ENCODE measurements around the gene SLC2A13.
"Not testable (repeated sequence)": the region's sequence is repeated elsewhere in the genome, so short reads cannot be mapped to it uniquely, and the experiment has no call there.

Gene SLC2A13

DNA sequence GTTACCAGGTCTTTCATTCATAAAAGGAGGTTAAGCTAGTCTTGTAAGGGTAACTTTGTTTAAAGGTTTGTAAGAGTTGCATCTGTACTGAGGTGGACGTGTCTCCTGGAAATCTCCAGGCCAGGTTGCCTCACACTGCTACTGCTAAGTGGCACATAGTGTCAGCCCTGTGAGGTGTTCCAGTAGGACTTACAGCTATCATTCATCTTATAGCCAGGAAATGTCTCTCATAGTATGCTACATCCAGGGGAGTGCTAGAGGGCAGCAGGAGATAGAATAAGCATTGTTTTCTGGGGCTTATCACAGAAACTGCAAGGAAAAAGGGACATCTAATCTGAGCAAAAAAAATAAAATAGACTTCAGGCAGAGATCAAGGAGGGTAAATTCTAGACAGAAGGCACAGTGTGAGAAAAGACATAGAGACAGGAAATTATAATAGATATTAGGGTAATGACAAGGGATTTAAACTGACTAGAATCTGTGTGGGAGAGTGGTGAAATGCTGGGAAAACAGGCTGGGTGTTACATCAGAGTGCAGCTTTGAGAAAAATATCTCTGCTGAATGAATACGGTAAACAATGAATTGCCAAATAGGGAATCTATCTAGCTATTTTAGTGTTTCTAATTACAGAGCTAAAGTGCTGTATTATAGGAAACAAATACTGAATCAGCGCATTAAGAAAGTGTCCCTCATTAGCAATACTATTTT is 281.2 kb downstream of the SLC2A13 start:
- DNase-seq (ENCODE audit: insufficient read length) (no peak), FAIRE-seq (no peak)
- TF ChIP-seq TAF1 (IDR thresholded peaks at IDR 0.05; ENCODE audit: borderline replicate concordance, low read depth, low read length): no peak
- TF ChIP-seq POLR2AphosphoS5 (IDR thresholded peaks at IDR 0.05; ENCODE audit: low read depth, low read length): no peak

GRCh38 chr12:39816671-39817185 is 289.2 kb downstream of the SLC2A13 start:
- DNase-seq (ENCODE audit: insufficient read length) (no peak), FAIRE-seq (no peak)
- no peak for TF ChIP-seq POLR2AphosphoS5 (IDR thresholded peaks at IDR 0.05; ENCODE audit: low read depth, low read length)
- no peak for TF ChIP-seq POLR2A (IDR thresholded peaks at IDR 0.05; ENCODE audit: low read depth, low read length)
- TF ChIP-seq TAF1 (IDR thresholded peaks at IDR 0.05; ENCODE audit: borderline replicate concordance, low read depth, low read length): no peak

- DNase-seq (ENCODE audit: insufficient read length) (no peak), FAIRE-seq (no peak)
- no peak for TF ChIP-seq POLR2A (IDR thresholded peaks at IDR 0.05; ENCODE audit: low read depth, low read length)
- no peak for TF ChIP-seq TAF1 (IDR thresholded peaks at IDR 0.05; ENCODE audit: borderline replicate concordance, low read depth, low read length)
- no peak for TF ChIP-seq POLR2AphosphoS5 (IDR thresholded peaks at IDR 0.05; ENCODE audit: low read depth, low read length)
Observed at GRCh38 chr12:39815746-39816145, 290.1 kb downstream of the SLC2A13 start.

- no peak for TF ChIP-seq TAF1 (IDR thresholded peaks at IDR 0.05; ENCODE audit: borderline replicate concordance, low read depth, low read length)
- no peak for TF ChIP-seq POLR2A (IDR thresholded peaks at IDR 0.05; ENCODE audit: low read depth, low read length)
- no peak for TF ChIP-seq POLR2AphosphoS5 (IDR thresholded peaks at IDR 0.05; ENCODE audit: low read depth, low read length)
- DNase-seq (ENCODE audit: insufficient read length): no peak
- FAIRE-seq: no peak
Observed at GRCh38 chr12:39814626-39815025, 291.3 kb downstream of the SLC2A13 start.

- FAIRE-seq (no peak), DNase-seq (ENCODE audit: insufficient read length) (no peak)
- TF ChIP-seq TAF1 (IDR thresholded peaks at IDR 0.05; ENCODE audit: borderline replicate concordance, low read depth, low read length): no peak
Observed at GRCh38 chr12:39813776-39814175, 292.1 kb downstream of the SLC2A13 start.

GRCh38 chr12:39812456-39812855 is 293.4 kb downstream of the SLC2A13 start:
- FAIRE-seq: not testable (repeated sequence)

DNA sequence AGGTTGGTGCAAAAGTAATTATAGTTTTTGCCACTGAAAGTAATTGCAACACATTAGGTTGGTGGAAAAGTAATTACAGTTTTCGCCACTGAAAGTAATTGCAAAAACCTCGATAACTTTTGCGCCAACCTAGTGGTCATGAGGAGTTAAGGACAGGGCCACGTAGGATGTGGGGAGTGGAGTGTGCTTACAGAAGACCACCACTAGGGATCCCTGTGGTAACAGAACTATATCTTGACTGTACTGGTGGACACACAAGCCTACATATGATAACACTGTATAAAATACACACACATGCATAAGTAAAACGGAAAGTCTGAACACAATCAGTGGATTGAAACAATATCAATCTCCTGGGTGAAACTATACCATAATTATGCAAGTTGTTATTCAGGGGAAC is 298.8 kb downstream of the SLC2A13 start:
- no peak for FAIRE-seq
- DNase-seq (ENCODE audit: insufficient read length): no peak

More at GRCh38 chr12:39812456-39812855, 293.4 kb downstream of the SLC2A13 start:
- DNase-seq (ENCODE audit: insufficient read length): not testable (repeated sequence)

GRCh38 chr12:39805651-39806050 is 300.2 kb downstream of the SLC2A13 start:
- no peak for FAIRE-seq
- no peak for DNase-seq (ENCODE audit: insufficient read length)
- TF ChIP-seq TAF1 (IDR thresholded peaks at IDR 0.05; ENCODE audit: borderline replicate concordance, low read depth, low read length): no peak
- no peak for TF ChIP-seq POLR2A (IDR thresholded peaks at IDR 0.05; ENCODE audit: low read depth, low read length)
- no peak for TF ChIP-seq POLR2AphosphoS5 (IDR thresholded peaks at IDR 0.05; ENCODE audit: low read depth, low read length)

More for the DNA sequence above, 298.8 kb downstream of the SLC2A13 start:
- TF ChIP-seq TAF1 (IDR thresholded peaks at IDR 0.05; ENCODE audit: borderline replicate concordance, low read depth, low read length) (no peak), POLR2AphosphoS5 (IDR thresholded peaks at IDR 0.05; ENCODE audit: low read depth, low read length) (no peak), POLR2A (IDR thresholded peaks at IDR 0.05; ENCODE audit: low read depth, low read length) (no peak)

GRCh38 chr12:39804898-39805297 is 301.0 kb downstream of the SLC2A13 start:
- no peak for TF ChIP-seq TAF1 (IDR thresholded peaks at IDR 0.05; ENCODE audit: borderline replicate concordance, low read depth, low read length)
- TF ChIP-seq POLR2AphosphoS5 (IDR thresholded peaks at IDR 0.05; ENCODE audit: low read depth, low read length): no peak
- no peak for TF ChIP-seq POLR2A (IDR thresholded peaks at IDR 0.05; ENCODE audit: low read depth, low read length)
- DNase-seq (ENCODE audit: insufficient read length) (no peak), FAIRE-seq (no peak)

- DNase-seq (ENCODE audit: insufficient read length): no peak
- FAIRE-seq: no peak
- no peak for TF ChIP-seq POLR2AphosphoS5 (IDR thresholded peaks at IDR 0.05; ENCODE audit: low read depth, low read length)
- TF ChIP-seq TAF1 (IDR thresholded peaks at IDR 0.05; ENCODE audit: borderline replicate concordance, low read depth, low read length): no peak
- TF ChIP-seq POLR2A (IDR thresholded peaks at IDR 0.05; ENCODE audit: low read depth, low read length): no peak
Observed at GRCh38 chr12:39804479-39804878, 301.4 kb downstream of the SLC2A13 start.

- no peak for TF ChIP-seq POLR2A (IDR thresholded peaks at IDR 0.05; ENCODE audit: low read depth, low read length)
- TF ChIP-seq TAF1 (IDR thresholded peaks at IDR 0.05; ENCODE audit: borderline replicate concordance, low read depth, low read length): no peak
- TF ChIP-seq POLR2AphosphoS5 (IDR thresholded peaks at IDR 0.05; ENCODE audit: low read depth, low read length): no peak
- no peak for FAIRE-seq
- DNase-seq (ENCODE audit: insufficient read length): no peak
Observed at GRCh38 chr12:39803151-39803550, 302.7 kb downstream of the SLC2A13 start.

DNA sequence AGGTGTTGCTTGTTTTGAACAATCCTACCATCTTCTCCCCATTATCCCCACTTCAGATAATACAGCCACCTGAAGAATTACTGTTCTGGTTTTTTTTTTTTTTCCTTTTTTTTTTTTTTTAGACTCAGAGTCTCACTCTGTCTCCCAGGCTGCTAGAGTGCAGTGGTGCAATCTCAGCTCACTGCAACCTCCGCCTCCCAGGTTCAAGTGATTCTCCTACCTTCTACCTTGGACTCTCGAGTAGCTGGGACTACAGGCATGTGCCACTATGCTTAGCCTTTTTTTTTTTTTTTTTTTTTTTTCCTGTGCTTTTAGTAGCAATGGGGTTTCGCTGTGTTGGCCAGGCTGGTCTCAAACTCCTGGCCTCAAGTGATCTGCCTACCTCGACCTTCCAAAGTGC is 306.9 kb downstream of the SLC2A13 start:
- FAIRE-seq (no peak), DNase-seq (ENCODE audit: insufficient read length) (no peak)
- TF ChIP-seq TAF1 (IDR thresholded peaks at IDR 0.05; ENCODE audit: borderline replicate concordance, low read depth, low read length): no peak
- no peak for TF ChIP-seq POLR2AphosphoS5 (IDR thresholded peaks at IDR 0.05; ENCODE audit: low read depth, low read length)
- TF ChIP-seq POLR2A (IDR thresholded peaks at IDR 0.05; ENCODE audit: low read depth, low read length): no peak
